Thyroid gland (tissue), 4 donors: ENCODE measurements around the gene PSMD5. TPM values are rescaled to one million over a fixed set of nuclear protein-coding genes. Genes with fewer than 3 reads are reported as not detected.

Source experiments
- DNase-seq, 2 donors: peaks; one replicate each; pipeline ENCODE4 v3.0.0-alpha.2; 2019
- H3K27ac ChIP-seq, 3 donors: fragments of 200-600 bp; sonication (generic); 1 replicate in 2 of 3; 2 replicates in 1 of 3; pipeline ENCODE4 v1.5.1; 2016 to 2019; ENCODE audit warnings: mild to moderate bottlenecking in 1 of 3, moderate library complexity in 1 of 3
- H3K27me3 ChIP-seq: fragments of 200-600 bp; sonication (generic); one replicate; pipeline ENCODE4 v1.5.1; 2019
- H3K36me3 ChIP-seq, 2 donors: fragments of 200-600 bp; sonication (generic); one replicate each; pipeline ENCODE4 v1.5.1; 2016 to 2019
- H3K4me1 ChIP-seq, 2 donors: fragments of 200-600 bp; sonication (generic); one replicate each; pipeline ENCODE4 v1.5.1; 2017 to 2019
- H3K4me3 ChIP-seq, 3 donors: fragments of 200-600 bp; sonication (generic); replicated peaks in 1 of 3; 1 replicate in 2 of 3; 2 replicates in 1 of 3; pipeline ENCODE4 v1.5.1; 2016; ENCODE audit warnings: mild to moderate bottlenecking in 1 of 3
- H3K9me3 ChIP-seq: fragments of 200-600 bp; sonication (generic); one replicate; pipeline ENCODE4 v1.5.1; 2017
- POLR2A ChIP-seq, 2 donors: fragments of 450-650 bp; IDR thresholded peaks; one replicate each; pipeline ENCODE4 v1.6.1; 2017; ENCODE audit warnings: antibody characterized with exemption in 2 of 2, mild to moderate bottlenecking in 2 of 2, moderate library complexity in 1 of 2
- WGBS, 2 donors: methylation state at CpG; one replicate each; pipeline ENCODE4 v1.1.5; 2017; 5-methylcytosine and 5-hydroxymethylcytosine counted together
- intact Hi-C: fragments of 100-400 bp; cut with DNase I; formaldehyde crosslinking; loops from one replicate; pipeline ENCODE4 v1.15.1; 2023
- total RNA-seq, 4 donors: library from RNA; depleted of rRNA; stranded (reverse); fragments of >200 nt; gene quantifications; one replicate each; pipeline ENCODE4 v1.2.3, GENCODE V29; 2016
- TF ChIP-seq, protein P1 (sequence below), 6 experiments: fragments of 200-600 bp in 3 of 6; fragments of 450-650 bp in 3 of 6; sonication (generic) in 3 of 6; IDR thresholded peaks; one replicate each; pipeline ENCODE4 v1.5.1; 2016 to 2019; ENCODE audit warnings: antibody characterized with exemption in 6 of 6, mild to moderate bottlenecking in 2 of 6, inconsistent platforms in 1 of 6, moderate library complexity in 1 of 6

The PSMD5 gene
- total RNA-seq, 4 donors from 2014 or later, result 34.8 to 38.6 (median 36.5) TPM

DNA sequence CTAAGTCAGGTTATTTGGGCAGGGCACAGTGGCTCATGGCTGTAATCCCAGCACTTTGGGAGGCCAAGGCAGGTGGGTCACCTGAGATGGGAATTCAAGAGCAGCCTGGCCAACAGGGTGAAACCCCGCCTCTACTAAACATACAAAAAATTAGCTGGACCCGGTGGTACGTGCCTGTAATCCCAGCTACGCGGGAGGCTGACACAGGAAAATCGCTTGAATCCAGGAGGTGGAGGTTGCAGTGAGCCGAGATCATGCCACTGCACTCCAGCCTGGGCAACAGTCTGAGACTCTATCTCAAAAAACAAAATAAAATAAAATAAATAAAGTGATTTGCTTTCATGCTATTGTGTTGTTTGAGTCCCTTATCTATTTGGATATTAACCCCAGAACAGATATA lies 41.3 kb downstream of the PSMD5 start:
- H3K27me3 ChIP-seq, result no peaks in the 10 kb centered on the region
- DNase-seq, result no peak
- no peaks in the 10 kb centered on the region for H3K36me3 ChIP-seq
- intact Hi-C loops, result no loop called here
- no peak overlapping the region for H3K27ac ChIP-seq
- no peak for TF ChIP-seq POLR2A (IDR thresholded peaks at IDR 0.05)
- TF ChIP-seq, protein P1, sequence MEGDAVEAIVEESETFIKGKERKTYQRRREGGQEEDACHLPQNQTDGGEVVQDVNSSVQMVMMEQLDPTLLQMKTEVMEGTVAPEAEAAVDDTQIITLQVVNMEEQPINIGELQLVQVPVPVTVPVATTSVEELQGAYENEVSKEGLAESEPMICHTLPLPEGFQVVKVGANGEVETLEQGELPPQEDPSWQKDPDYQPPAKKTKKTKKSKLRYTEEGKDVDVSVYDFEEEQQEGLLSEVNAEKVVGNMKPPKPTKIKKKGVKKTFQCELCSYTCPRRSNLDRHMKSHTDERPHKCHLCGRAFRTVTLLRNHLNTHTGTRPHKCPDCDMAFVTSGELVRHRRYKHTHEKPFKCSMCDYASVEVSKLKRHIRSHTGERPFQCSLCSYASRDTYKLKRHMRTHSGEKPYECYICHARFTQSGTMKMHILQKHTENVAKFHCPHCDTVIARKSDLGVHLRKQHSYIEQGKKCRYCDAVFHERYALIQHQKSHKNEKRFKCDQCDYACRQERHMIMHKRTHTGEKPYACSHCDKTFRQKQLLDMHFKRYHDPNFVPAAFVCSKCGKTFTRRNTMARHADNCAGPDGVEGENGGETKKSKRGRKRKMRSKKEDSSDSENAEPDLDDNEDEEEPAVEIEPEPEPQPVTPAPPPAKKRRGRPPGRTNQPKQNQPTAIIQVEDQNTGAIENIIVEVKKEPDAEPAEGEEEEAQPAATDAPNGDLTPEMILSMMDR (IDR thresholded peaks at IDR 0.05), result no peak
- 90 to 91% methylated on average over 7 of the region's 7 CpGs for WGBS, 2 donors
- no peak overlapping the region for H3K4me3 ChIP-seq
- no peaks in the 10 kb centered on the region for H3K4me1 ChIP-seq
- no peaks in the 10 kb centered on the region for H3K9me3 ChIP-seq

DNA sequence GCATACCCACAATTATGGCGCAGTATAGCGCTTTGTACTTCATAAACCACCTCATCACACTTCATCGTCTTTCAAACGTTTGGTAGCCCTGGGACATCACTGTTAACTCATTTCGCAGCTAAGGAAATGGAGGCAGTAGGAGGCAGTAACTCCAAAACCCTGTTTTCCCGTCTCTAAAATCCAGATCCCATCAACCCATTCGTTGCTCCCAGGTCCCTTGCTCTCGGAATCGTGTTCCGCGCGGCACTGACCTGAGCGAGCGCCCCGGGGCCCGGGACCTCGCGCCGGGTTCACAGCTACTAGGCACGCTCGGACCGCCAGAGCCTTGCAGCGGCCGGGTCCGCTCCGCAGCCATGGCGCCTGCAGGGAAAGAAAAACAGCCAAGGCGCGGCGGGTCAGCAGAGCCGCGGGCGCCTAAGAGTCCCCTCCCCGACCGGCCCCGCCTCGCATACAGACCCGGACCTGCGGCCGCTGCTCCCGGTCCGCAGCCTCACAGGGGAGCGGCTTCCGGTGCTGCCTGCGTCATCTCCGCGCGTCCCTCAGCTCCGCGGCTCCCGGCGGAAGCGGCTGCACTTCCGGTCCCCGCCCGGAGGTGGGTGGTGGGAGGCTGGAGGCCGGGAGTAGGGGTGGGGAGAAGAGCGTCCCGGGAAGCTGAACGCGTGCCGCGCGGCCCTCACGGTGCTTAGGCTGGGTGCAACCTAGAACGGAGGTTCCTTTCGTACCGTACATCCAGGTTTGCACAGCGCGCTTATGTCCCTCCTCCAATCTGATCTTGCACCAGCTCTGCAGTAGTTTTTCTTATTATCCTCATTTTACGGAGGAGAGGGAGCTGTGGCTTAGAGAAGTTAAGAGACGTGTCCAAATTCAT lies 49.6 kb downstream of the PSMD5 start, which contains the start of gene FBXW2:
Gene FBXW2 (minus strand): TSS at position 519 of the 868 bp plus-strand sequence. CDS start 5,158 bp downstream, outside the sequence.
- H3K4me1 ChIP-seq, result peaks cover 15 to 22% of the 10 kb centered on the region in 2 donors
- TF ChIP-seq, protein P1 (IDR thresholded peaks at IDR 0.05), result peak in 2 of 6 experiments; percentile 17 to 21
- TF ChIP-seq POLR2A (IDR thresholded peaks at IDR 0.05), result peak; percentile 8 to 89
- no peaks in the 10 kb centered on the region for H3K9me3 ChIP-seq
- peak within 1 kb of the TSS; percentile 81 to 94 (median 91) for H3K4me3 ChIP-seq
- intact Hi-C loops, result loop anchor here (10.0 kb wide), 1 partner anchor 52 kb away; the partner anchor contains the start of gene PSMD5
- H3K27me3 ChIP-seq, result no peaks in the 10 kb centered on the region
- DNase-seq, result peak; percentile 91 to 93
- no peaks in the 10 kb centered on the region for H3K36me3 ChIP-seq
- H3K27ac ChIP-seq, result peak within 1 kb of the TSS; percentile 34 to 89 (median 81)
- WGBS, 2 donors, result 0 to 1% methylated on average over 33 to 35 of the region's 72 CpGs

DNA sequence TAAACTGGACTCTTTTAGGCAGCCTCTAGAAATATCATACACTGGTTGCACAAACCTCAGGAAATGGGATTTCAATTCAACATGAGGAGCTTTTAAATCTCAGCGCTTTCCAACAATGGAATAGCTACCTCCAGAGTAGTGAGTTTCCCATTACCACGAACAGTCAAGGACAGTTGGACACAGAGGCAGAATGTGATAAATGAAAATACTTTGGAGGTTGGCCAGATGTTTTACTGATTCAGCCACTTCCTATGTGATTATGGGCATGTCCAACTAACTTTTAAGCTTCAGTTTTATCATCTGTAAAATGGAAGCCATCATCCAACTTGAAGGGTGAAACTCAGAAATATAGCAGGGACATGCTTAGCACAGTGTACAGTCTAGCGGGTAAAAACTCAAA lies 51.6 kb downstream of the PSMD5 start:
- H3K27ac ChIP-seq, result no peak overlapping the region
- no peak overlapping the region for H3K4me3 ChIP-seq
- peaks cover 15 to 22% of the 10 kb centered on the region in 2 donors for H3K4me1 ChIP-seq
- no peaks in the 10 kb centered on the region for H3K27me3 ChIP-seq
- no peak for DNase-seq
- WGBS, 2 donors, result 85 to 86% methylated on average over 3 of the region's 3 CpGs
- peaks cover 0 to 7% of the 10 kb centered on the region in 2 donors for H3K36me3 ChIP-seq
- TF ChIP-seq POLR2A (IDR thresholded peaks at IDR 0.05), result no peak
- TF ChIP-seq, protein P1 (IDR thresholded peaks at IDR 0.05), result no peak
- H3K9me3 ChIP-seq, result no peaks in the 10 kb centered on the region
- intact Hi-C loops, result loop anchor here (10.0 kb wide), 1 partner anchor 54 kb away; the partner anchor contains the start of gene PSMD5

DNA sequence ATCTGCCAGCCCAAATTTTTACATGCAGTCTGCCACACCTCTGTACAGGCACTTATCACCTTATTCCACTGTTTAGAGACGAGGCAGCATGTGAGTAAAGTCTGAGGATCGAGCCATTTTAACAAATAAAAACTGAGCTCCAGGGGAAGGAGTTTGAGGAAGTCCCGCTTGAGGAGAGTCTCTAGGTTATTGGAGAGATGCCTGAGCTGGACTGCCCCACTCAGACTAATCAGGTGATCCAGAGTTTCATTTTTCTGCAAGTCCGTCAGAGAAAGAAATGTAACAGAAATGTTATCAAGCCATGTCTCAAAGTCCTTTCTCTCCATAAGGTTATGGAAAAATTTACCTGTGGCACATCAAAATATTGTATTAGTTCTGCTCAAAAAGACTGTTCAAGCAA lies 54.8 kb downstream of the PSMD5 start:
- TF ChIP-seq POLR2A (IDR thresholded peaks at IDR 0.05), result no peak
- TF ChIP-seq, protein P1 (IDR thresholded peaks at IDR 0.05), result no peak
- H3K36me3 ChIP-seq, result peaks cover 0 to 7% of the 10 kb centered on the region in 2 donors
- H3K27ac ChIP-seq, result no peak overlapping the region
- H3K9me3 ChIP-seq, result no peaks in the 10 kb centered on the region
- no peaks in the 10 kb centered on the region for H3K27me3 ChIP-seq
- DNase-seq, result no peak
- WGBS, 2 donors, result 87% methylated on average over 4 of the region's 4 CpGs
- peaks cover 10 to 16% of the 10 kb centered on the region in 2 donors for H3K4me1 ChIP-seq
- no peak overlapping the region for H3K4me3 ChIP-seq
- intact Hi-C loops, result no loop called here

DNA sequence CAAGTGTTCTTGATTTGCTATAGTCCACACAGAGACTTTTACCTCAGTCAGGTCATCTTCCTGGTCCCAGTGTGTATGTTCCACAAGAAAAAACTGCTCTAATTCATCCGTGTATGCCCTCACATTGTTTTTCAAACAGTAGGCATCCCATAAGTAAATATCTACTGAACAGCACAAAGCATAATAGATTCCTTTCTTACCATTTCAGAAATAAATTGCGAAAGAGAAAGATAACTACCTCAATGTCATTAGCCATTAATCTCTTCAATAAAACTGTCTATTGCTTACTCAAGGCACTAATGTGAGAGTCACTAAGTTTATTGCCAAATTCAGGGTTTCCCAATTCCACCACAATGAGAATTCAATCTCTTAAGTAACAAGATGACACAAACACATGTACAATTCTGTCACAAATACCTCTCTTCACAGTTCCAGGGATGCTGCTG lies 59.1 kb downstream of the PSMD5 start:
- Histone ChIP-seq H3K9me3 (no peaks in the 10 kb centered on the region), H3K27me3 (no peaks in the 10 kb centered on the region), H3K4me1 (no peaks in the 10 kb centered on the region), H3K27ac (no peak overlapping the region), H3K36me3 (peaks cover 0 to 7% of the 10 kb centered on the region in 2 donors), H3K4me3 (no peak overlapping the region)
- intact Hi-C loops, result no loop called here
- 84 to 86% methylated on average over 2 of the region's 2 CpGs for WGBS, 2 donors
- DNase-seq, result no peak
- no peak for TF ChIP-seq POLR2A (IDR thresholded peaks at IDR 0.05)
- TF ChIP-seq, protein P1 (IDR thresholded peaks at IDR 0.05), result no peak
